Neural progenitor cell (in vitro differentiated cells): ENCODE data around the gene VTI1A.

ENCODE experiments used
- EZH2 ChIP-seq: fragments of 200-600 bp; sonication (generic); IDR thresholded peaks from 2 replicates; pipeline ENCODE4 v1.6.1; 2017; ENCODE audit warnings: antibody characterized with exemption, mild to moderate bottlenecking, moderate library complexity
- TF ChIP-seq, protein P1 (sequence below): fragments of 200-600 bp; sonication (generic); IDR thresholded peaks from 2 replicates; pipeline ENCODE4 v1.5.1; 2017; ENCODE audit warnings: antibody characterized with exemption, mild to moderate bottlenecking

DNA sequence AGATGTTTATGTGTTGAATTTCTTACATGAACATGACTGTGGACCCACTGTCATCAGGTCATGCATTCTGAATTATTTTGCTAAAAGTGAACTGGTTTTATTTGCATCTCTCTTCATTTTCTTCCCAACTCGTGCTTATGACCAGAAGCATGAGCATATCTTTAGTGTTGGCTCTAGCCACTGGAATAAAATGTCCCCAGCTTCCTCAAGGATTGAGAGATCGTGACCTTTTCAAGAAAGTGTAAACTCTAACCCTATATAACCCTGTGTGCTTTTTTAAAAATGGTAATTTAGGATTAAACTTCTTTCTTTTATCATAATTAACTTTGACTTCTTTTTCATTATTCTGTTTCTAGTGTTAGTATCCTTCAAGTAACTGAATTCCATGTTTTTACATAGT is 55.5 kb downstream of the VTI1A start:
- TF ChIP-seq, protein P1, sequence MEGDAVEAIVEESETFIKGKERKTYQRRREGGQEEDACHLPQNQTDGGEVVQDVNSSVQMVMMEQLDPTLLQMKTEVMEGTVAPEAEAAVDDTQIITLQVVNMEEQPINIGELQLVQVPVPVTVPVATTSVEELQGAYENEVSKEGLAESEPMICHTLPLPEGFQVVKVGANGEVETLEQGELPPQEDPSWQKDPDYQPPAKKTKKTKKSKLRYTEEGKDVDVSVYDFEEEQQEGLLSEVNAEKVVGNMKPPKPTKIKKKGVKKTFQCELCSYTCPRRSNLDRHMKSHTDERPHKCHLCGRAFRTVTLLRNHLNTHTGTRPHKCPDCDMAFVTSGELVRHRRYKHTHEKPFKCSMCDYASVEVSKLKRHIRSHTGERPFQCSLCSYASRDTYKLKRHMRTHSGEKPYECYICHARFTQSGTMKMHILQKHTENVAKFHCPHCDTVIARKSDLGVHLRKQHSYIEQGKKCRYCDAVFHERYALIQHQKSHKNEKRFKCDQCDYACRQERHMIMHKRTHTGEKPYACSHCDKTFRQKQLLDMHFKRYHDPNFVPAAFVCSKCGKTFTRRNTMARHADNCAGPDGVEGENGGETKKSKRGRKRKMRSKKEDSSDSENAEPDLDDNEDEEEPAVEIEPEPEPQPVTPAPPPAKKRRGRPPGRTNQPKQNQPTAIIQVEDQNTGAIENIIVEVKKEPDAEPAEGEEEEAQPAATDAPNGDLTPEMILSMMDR, result no peak
- no peak for TF ChIP-seq EZH2
